Uterus (tissue), 2 donors: ENCODE results near the gene NRG3.

Experiments used
- CTCF ChIP-seq, 4 experiments: fragments of 200-600 bp in 2 of 4; fragments of 450-650 bp in 2 of 4; sonication (generic) in 2 of 4; IDR thresholded peaks; one replicate each; pipeline ENCODE4 v1.5.1; 2016 to 2019; ENCODE audit warnings: antibody characterized with exemption in 4 of 4, mild to moderate bottlenecking in 2 of 4, moderate library complexity in 1 of 4
- POLR2A ChIP-seq, 2 donors: fragments of 450-650 bp; IDR thresholded peaks; one replicate each; pipeline ENCODE4 v1.6.1; 2016; ENCODE audit warnings: antibody characterized with exemption in 2 of 2, mild to moderate bottlenecking in 1 of 2, moderate library complexity in 1 of 2

- no peak for TF ChIP-seq CTCF (IDR thresholded peaks at IDR 0.05)
- TF ChIP-seq POLR2A (IDR thresholded peaks at IDR 0.05) = no peak
Observed at GRCh38 chr10:82256275-82256674, 381.3 kb downstream of the NRG3 start.
